A673 (cell line): ENCODE data around the gene DDX31. TPM values are rescaled to one million over a fixed set of nuclear protein-coding genes. Genes with fewer than 3 reads are reported as not detected.

ENCODE experiments used
- BruUV-seq: library from RNA; stranded (reverse); fragments of 400-500 nt; replicated peaks from 2 replicates; lab custom pipeline; 2021; lab: Mats Ljungman, UMichigan
- CTCF ChIA-PET: fragments of 300-600 bp; sonication (Branson Sonifier 250); formaldehyde crosslinking; loops from one replicate; lab custom pipeline; 2022; ENCODE audit warnings: antibody characterized with exemption; lab: Charles Lee
- POLR2A ChIA-PET: fragments of 300-600 bp; sonication (Branson Sonifier 250); formaldehyde crosslinking; loops from one replicate; lab custom pipeline; 2022; ENCODE audit warnings: antibody characterized with exemption; ENCODE audit not compliant: low non-redundant PET; lab: Charles Lee
- DNase-seq: peaks from one replicate; pipeline ENCODE4 v3.0.0-alpha.2; 2015; ENCODE audit warnings: low spot score
- H3K27ac ChIP-seq: fragments of 200-600 bp; sonication (generic); 2 replicates; pipeline ENCODE4 v1.5.1; 2016; ENCODE audit warnings: mixed run types, low read depth, mild to moderate bottlenecking, mixed read lengths, antibody characterized with exemption, low read length; ENCODE audit not compliant: poor library complexity, severe bottlenecking
- H3K27me3 ChIP-seq: fragments of 200-600 bp; sonication (generic); replicated peaks from 2 replicates; pipeline ENCODE4 v1.6.1; 2017; ENCODE audit warnings: mixed run types, low read depth, mild to moderate bottlenecking, mixed read lengths, antibody characterized with exemption, low read length; ENCODE audit not compliant: insufficient read depth, poor library complexity
- H3K36me3 ChIP-seq: fragments of 200-600 bp; sonication (generic); 2 replicates; pipeline ENCODE4 v1.6.1; 2016; ENCODE audit warnings: mixed run types, mild to moderate bottlenecking, mixed read lengths, antibody characterized with exemption, low read length; ENCODE audit not compliant: insufficient read depth, poor library complexity, severe bottlenecking
- H3K4me1 ChIP-seq: fragments of 200-600 bp; sonication (generic); 2 replicates; pipeline ENCODE4 v1.6.1; 2017; ENCODE audit warnings: mixed run types, mild to moderate bottlenecking, mixed read lengths, antibody characterized with exemption, low read length; ENCODE audit not compliant: insufficient read depth, poor library complexity, severe bottlenecking
- H3K4me3 ChIP-seq: fragments of 200-600 bp; sonication (generic); 2 replicates; pipeline ENCODE4 v1.5.1; 2016; ENCODE audit warnings: low read depth, mixed run types, mild to moderate bottlenecking, mixed read lengths, low read length; ENCODE audit not compliant: poor library complexity, severe bottlenecking
- H3K9me3 ChIP-seq: fragments of 200-600 bp; sonication (generic); 2 replicates; pipeline ENCODE4 v1.6.1; 2016; ENCODE audit warnings: mixed run types, low read depth, mild to moderate bottlenecking, mixed read lengths, antibody characterized with exemption, low read length; ENCODE audit not compliant: poor library complexity, severe bottlenecking
- EZH2 ChIP-seq: fragments of 200-600 bp; sonication (generic); IDR thresholded peaks from 2 replicates; pipeline ENCODE4 v1.6.1; 2017; ENCODE audit warnings: borderline replicate concordance, low read depth, mild to moderate bottlenecking, mixed read lengths, antibody characterized with exemption, low read length; ENCODE audit not compliant: poor library complexity, severe bottlenecking
- intact Hi-C: fragments of 100-400 bp; cut with micrococcal nuclease; formaldehyde crosslinking; loops from one replicate; pipeline ENCODE4 v1.10.0; 2022; ENCODE audit not compliant: unreplicated experiment
- total RNA-seq: library from RNA; stranded (reverse); gene quantifications from 2 replicates; pipeline ENCODE4 v1.2.3, GENCODE V29; 2021
- TF ChIP-seq, protein P1 (sequence below): fragments of 300-800, 200-600 bp; sonication (generic); conservative IDR thresholded peaks from 2 replicates; pipeline ENCODE4 v1.5.1; 2017; ENCODE audit warnings: low read depth, mild to moderate bottlenecking, antibody characterized with exemption, low read length, moderate library complexity, mixed read lengths

Gene DDX31
- total RNA-seq, 1 experiment from 2014 or later = 34.2 TPM

GRCh38 chr9:132630811-132631210 lies 39.0 kb downstream of the DDX31 start:
- Histone ChIP-seq H3K27ac (no peak overlapping the region), H3K4me1 (no peaks in the 10 kb centered on the region), H3K36me3 (peaks cover 33% of the 10 kb centered on the region), H3K27me3 (no peaks in the 10 kb centered on the region), H3K4me3 (no peak overlapping the region), H3K9me3 (no peaks in the 10 kb centered on the region)
- no TSS peak for BruUV-seq
- ChIA-PET POLR2A (no interaction called here), CTCF (no interaction called here)
- no peak for TF ChIP-seq EZH2
- TF ChIP-seq, protein P1, sequence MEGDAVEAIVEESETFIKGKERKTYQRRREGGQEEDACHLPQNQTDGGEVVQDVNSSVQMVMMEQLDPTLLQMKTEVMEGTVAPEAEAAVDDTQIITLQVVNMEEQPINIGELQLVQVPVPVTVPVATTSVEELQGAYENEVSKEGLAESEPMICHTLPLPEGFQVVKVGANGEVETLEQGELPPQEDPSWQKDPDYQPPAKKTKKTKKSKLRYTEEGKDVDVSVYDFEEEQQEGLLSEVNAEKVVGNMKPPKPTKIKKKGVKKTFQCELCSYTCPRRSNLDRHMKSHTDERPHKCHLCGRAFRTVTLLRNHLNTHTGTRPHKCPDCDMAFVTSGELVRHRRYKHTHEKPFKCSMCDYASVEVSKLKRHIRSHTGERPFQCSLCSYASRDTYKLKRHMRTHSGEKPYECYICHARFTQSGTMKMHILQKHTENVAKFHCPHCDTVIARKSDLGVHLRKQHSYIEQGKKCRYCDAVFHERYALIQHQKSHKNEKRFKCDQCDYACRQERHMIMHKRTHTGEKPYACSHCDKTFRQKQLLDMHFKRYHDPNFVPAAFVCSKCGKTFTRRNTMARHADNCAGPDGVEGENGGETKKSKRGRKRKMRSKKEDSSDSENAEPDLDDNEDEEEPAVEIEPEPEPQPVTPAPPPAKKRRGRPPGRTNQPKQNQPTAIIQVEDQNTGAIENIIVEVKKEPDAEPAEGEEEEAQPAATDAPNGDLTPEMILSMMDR = no peak
- intact Hi-C loops = no loop called here
- DNase-seq = no peak

DNA sequence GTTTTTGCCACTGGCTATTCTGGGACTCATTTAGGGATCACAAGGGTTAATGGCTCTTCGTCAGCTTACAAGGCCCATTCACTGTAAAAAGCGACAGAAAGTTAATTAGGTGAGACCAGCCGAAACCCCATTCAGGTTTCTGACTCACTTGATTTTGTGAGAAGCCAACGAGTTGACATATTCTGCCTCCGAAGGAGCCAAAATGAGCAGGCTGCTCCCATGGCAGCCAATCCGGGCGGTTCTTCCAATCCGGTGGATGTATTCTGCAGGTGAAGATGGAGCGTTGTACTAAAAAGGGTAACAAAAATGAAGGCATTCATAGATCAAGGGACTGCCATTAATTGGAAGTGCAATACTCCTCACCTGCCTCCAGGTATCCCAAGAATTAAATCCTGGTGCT lies 39.7 kb downstream of the DDX31 start:
- no peak for DNase-seq
- no peaks in the 10 kb centered on the region for H3K4me1 ChIP-seq
- no TSS peak for BruUV-seq
- no peak overlapping the region for H3K4me3 ChIP-seq
- no peaks in the 10 kb centered on the region for H3K9me3 ChIP-seq
- POLR2A ChIA-PET = no interaction called here
- TF ChIP-seq, protein P1 = no peak
- no peak for TF ChIP-seq EZH2
- no peak overlapping the region for H3K27ac ChIP-seq
- no peaks in the 10 kb centered on the region for H3K27me3 ChIP-seq
- intact Hi-C loops = no loop called here
- peaks cover 35% of the 10 kb centered on the region for H3K36me3 ChIP-seq
- CTCF ChIA-PET = no interaction called here

GRCh38 chr9:132628746-132629145 lies 41.0 kb downstream of the DDX31 start:
- H3K4me3 ChIP-seq = no peak overlapping the region
- no peak for TF ChIP-seq EZH2
- TF ChIP-seq, protein P1 = no peak
- peaks cover 38% of the 10 kb centered on the region for H3K36me3 ChIP-seq
- POLR2A ChIA-PET = no interaction called here
- BruUV-seq = no TSS peak
- no peak for DNase-seq
- no peaks in the 10 kb centered on the region for H3K4me1 ChIP-seq
- no peaks in the 10 kb centered on the region for H3K27me3 ChIP-seq
- CTCF ChIA-PET = no interaction called here
- intact Hi-C loops = no loop called here
- H3K9me3 ChIP-seq = no peaks in the 10 kb centered on the region
- H3K27ac ChIP-seq = no peak overlapping the region
